ENCODE measurements around the gene MIXL1.
"Not testable (repeated sequence)": the region's sequence is repeated elsewhere in the genome, so short reads cannot be mapped to it uniquely, and the experiment has no call there.

The MIXL1 gene

GRCh38 chr1:226250511-226250910 is 27.0 kb downstream of the MIXL1 start:
- Histone ChIP-seq H3K9ac (no peak overlapping the region), H3K27ac (no peak overlapping the region), H3K27me3 (ENCODE audit: control insufficient read depth, insufficient read depth, low read length) (no peaks in the 10 kb centered on the region), H3K4me1 (no peaks in the 10 kb centered on the region), H3K4me3 (ENCODE audit: low read depth, low read length) (no peak overlapping the region), H3K36me3 (ENCODE audit: control insufficient read depth, insufficient read depth, low read length) (no peaks in the 10 kb centered on the region), H3K9me3 (ENCODE audit: control insufficient read depth, low read length) (no peaks in the 10 kb centered on the region), H2AFZ (no peak overlapping the region), H3K4me2 (ENCODE audit: low read length) (no peak overlapping the region), H3K79me2 (no peaks in the 10 kb centered on the region)
- TF ChIP-seq, protein P1, sequence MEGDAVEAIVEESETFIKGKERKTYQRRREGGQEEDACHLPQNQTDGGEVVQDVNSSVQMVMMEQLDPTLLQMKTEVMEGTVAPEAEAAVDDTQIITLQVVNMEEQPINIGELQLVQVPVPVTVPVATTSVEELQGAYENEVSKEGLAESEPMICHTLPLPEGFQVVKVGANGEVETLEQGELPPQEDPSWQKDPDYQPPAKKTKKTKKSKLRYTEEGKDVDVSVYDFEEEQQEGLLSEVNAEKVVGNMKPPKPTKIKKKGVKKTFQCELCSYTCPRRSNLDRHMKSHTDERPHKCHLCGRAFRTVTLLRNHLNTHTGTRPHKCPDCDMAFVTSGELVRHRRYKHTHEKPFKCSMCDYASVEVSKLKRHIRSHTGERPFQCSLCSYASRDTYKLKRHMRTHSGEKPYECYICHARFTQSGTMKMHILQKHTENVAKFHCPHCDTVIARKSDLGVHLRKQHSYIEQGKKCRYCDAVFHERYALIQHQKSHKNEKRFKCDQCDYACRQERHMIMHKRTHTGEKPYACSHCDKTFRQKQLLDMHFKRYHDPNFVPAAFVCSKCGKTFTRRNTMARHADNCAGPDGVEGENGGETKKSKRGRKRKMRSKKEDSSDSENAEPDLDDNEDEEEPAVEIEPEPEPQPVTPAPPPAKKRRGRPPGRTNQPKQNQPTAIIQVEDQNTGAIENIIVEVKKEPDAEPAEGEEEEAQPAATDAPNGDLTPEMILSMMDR (IDR thresholded peaks at IDR 0.05) = no peak

DNA sequence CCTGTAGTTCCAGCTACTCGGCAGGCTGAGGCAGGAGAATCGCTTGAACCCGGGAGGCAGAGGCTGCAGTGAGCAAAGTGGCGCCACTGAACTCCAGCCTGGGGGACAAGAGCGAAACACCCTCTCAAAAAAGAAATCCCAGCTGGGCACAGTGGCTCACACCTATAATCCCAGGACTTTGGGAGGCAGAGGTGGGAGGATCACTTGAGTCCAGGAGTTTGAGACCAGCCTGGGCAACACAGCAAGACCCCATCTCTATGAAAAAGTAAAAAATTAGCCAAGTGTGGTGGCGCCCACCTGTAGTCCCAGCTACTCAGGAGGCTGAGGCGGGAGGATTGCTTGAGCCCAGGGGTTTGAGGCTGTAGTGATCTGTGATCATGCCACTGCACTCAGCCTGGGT is 29.4 kb downstream of the MIXL1 start:
- H3K27me3 ChIP-seq (ENCODE audit: control insufficient read depth, insufficient read depth, low read length); H3K4me1 ChIP-seq; H2AFZ ChIP-seq; H3K4me3 ChIP-seq (ENCODE audit: low read depth, low read length); H3K9me3 ChIP-seq (ENCODE audit: control insufficient read depth, low read length); H3K79me2 ChIP-seq; H3K27ac ChIP-seq; H3K36me3 ChIP-seq (ENCODE audit: control insufficient read depth, insufficient read depth, low read length); H3K9ac ChIP-seq; H3K4me2 ChIP-seq (ENCODE audit: low read length): not testable (repeated sequence)

DNA sequence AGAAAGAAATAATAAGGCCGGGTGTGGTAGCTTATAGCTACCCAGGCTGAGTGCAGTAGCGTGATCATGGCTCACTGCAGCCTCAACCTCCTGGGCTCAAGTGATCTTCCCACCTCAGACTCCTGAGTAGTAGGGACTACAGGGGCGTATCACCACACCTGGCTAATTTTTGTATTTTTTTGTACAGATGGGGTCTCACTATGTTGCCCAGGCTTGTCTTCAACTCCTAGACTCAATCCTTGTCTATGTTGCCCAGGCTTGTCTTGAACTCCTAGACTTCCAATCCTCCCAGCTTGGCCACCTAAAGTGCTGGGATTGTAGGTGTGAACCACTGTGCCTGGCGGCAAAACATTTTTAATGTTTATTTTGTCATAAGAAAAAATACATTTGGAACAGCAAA is 30.5 kb downstream of the MIXL1 start:
- Histone ChIP-seq H3K4me3 (ENCODE audit: low read depth, low read length) (no peak overlapping the region), H3K4me1 (no peaks in the 10 kb centered on the region), H3K27me3 (ENCODE audit: control insufficient read depth, insufficient read depth, low read length) (no peaks in the 10 kb centered on the region), H3K4me2 (ENCODE audit: low read length) (no peak overlapping the region), H3K9me3 (ENCODE audit: control insufficient read depth, low read length) (no peaks in the 10 kb centered on the region), H2AFZ (no peak overlapping the region), H3K27ac (no peak overlapping the region), H3K79me2 (no peaks in the 10 kb centered on the region), H3K9ac (no peak overlapping the region), H3K36me3 (ENCODE audit: control insufficient read depth, insufficient read depth, low read length) (no peaks in the 10 kb centered on the region)
- TF ChIP-seq, protein P1 (IDR thresholded peaks at IDR 0.05) = no peak

DNA sequence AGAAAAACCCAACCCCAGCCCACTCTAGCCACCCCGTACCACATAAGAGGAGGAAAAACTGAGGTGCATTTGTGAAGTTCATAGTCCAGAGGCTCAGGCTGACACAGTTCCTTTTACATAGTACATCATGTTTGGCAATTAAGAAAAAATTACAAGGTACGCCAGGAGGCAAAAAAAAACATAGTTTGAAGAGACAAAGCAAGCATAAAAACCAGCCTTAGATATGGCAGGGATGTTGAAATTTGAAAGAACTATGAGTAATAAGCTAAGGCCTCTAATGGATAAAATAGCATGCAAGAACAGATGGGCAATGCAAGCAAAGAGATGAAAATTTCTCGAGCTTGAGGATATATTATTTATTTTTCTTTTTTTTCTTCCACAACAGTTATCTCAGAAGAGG is 31.9 kb downstream of the MIXL1 start:
- no peak overlapping the region for H3K9ac ChIP-seq
- H3K36me3 ChIP-seq (ENCODE audit: control insufficient read depth, insufficient read depth, low read length) = peaks cover 2% of the 10 kb centered on the region
- TF ChIP-seq, protein P1 (IDR thresholded peaks at IDR 0.05) = no peak
- H3K4me3 ChIP-seq (ENCODE audit: low read depth, low read length) = no peak overlapping the region
- H3K9me3 ChIP-seq (ENCODE audit: control insufficient read depth, low read length) = no peaks in the 10 kb centered on the region
- H3K4me2 ChIP-seq (ENCODE audit: low read length) = no peak overlapping the region
- H3K27ac ChIP-seq = no peak overlapping the region
- H3K27me3 ChIP-seq (ENCODE audit: control insufficient read depth, insufficient read depth, low read length) = no peaks in the 10 kb centered on the region
- H3K79me2 ChIP-seq = no peaks in the 10 kb centered on the region
- H3K4me1 ChIP-seq = no peaks in the 10 kb centered on the region
- no peak overlapping the region for H2AFZ ChIP-seq

- Histone ChIP-seq H3K4me3 (ENCODE audit: low read depth, low read length) (no peak overlapping the region), H2AFZ (no peak overlapping the region), H3K9ac (no peak overlapping the region), H3K27me3 (ENCODE audit: control insufficient read depth, insufficient read depth, low read length) (no peaks in the 10 kb centered on the region), H3K27ac (no peak overlapping the region), H3K79me2 (no peaks in the 10 kb centered on the region), H3K36me3 (ENCODE audit: control insufficient read depth, insufficient read depth, low read length) (peaks cover 2% of the 10 kb centered on the region), H3K4me2 (ENCODE audit: low read length) (no peak overlapping the region), H3K9me3 (ENCODE audit: control insufficient read depth, low read length) (no peaks in the 10 kb centered on the region), H3K4me1 (no peaks in the 10 kb centered on the region)
- TF ChIP-seq, protein P1 (IDR thresholded peaks at IDR 0.05) = no peak
Measured at GRCh38 chr1:226261818-226262217, 38.4 kb downstream of the MIXL1 start.

All from parathyroid adenoma (tissue), 2 donors.